Loucy (cell line): Measurements from ENCODE around the gene AHNAK2.

Experiments
- H2AFZ ChIP-seq: fragments of 200-600 bp; sonication (generic); 2 replicates; pipeline ENCODE4 v1.6.0; 2016; ENCODE audit warnings: antibody characterized with exemption, mild to moderate bottlenecking, low read length, moderate library complexity
- H3F3A ChIP-seq: fragments of 200-600 bp; 2 replicates; pipeline ENCODE4 v1.6.0; 2016; ENCODE audit warnings: antibody characterized with exemption, low read depth, mild to moderate bottlenecking
- H3K27me3 ChIP-seq: fragments of 200-600 bp; sonication (generic); 2 replicates; pipeline ENCODE4 v1.6.1; 2014; ENCODE audit warnings: low read length, mild to moderate bottlenecking; ENCODE audit not compliant: insufficient read depth, poor library complexity, severe bottlenecking
- H3K36me3 ChIP-seq: fragments of 200-600 bp; sonication (generic); 2 replicates; pipeline ENCODE4 v1.6.1; 2016; ENCODE audit warnings: low read length; ENCODE audit not compliant: insufficient read depth
- H3K4me1 ChIP-seq: fragments of 200-600 bp; sonication (generic); 2 replicates; pipeline ENCODE4 v1.5.1; 2014; ENCODE audit warnings: low read length, mild to moderate bottlenecking; ENCODE audit not compliant: insufficient read depth, poor library complexity, severe bottlenecking
- H3K4me2 ChIP-seq: fragments of 200-600 bp; sonication (generic); 2 replicates; pipeline ENCODE4 v1.6.0; 2014; ENCODE audit warnings: antibody characterized with exemption, low read length, low read depth, mild to moderate bottlenecking; ENCODE audit not compliant: poor library complexity, severe bottlenecking
- H3K4me3 ChIP-seq: fragments of 200-600 bp; sonication (generic); 2 replicates; pipeline ENCODE4 v1.5.1; 2014; ENCODE audit warnings: low read length, mild to moderate bottlenecking, mixed read lengths; ENCODE audit not compliant: poor library complexity, severe bottlenecking
- H3K79me2 ChIP-seq: fragments of 200-600 bp; sonication (generic); 2 replicates; pipeline ENCODE4 v1.6.1; 2014; ENCODE audit warnings: low read length; ENCODE audit not compliant: insufficient read depth
- H3K9ac ChIP-seq: fragments of 200-600 bp; sonication (generic); 2 replicates; pipeline ENCODE4 v1.6.0; 2014; ENCODE audit warnings: mild to moderate bottlenecking, low read depth, low read length, moderate library complexity; ENCODE audit not compliant: poor library complexity, severe bottlenecking
- H3K9me2 ChIP-seq: fragments of 200-600 bp; sonication (generic); replicated peaks from 2 replicates; pipeline ENCODE4 v1.6.1; 2016; ENCODE audit warnings: low read depth, low read length, mixed read lengths
- H3K9me3 ChIP-seq: fragments of 200-600 bp; sonication (generic); 2 replicates; pipeline ENCODE4 v1.6.1; 2014; ENCODE audit warnings: mild to moderate bottlenecking, antibody characterized with exemption, low read length, low read depth; ENCODE audit not compliant: insufficient read depth
- H4K20me1 ChIP-seq: fragments of 200-600 bp; sonication (generic); 2 replicates; pipeline ENCODE4 v1.6.0; 2014; ENCODE audit warnings: antibody characterized with exemption, low read length, mild to moderate bottlenecking; ENCODE audit not compliant: insufficient read depth, poor library complexity, severe bottlenecking
- EZH2phosphoT487 ChIP-seq: fragments of 200-600 bp; IDR thresholded peaks from 2 replicates; pipeline ENCODE4 v1.6.1; 2018; ENCODE audit warnings: antibody characterized with exemption, mild to moderate bottlenecking, moderate library complexity, borderline replicate concordance
- TF ChIP-seq, protein P1 (sequence below): fragments of 200-600 bp; sonication (generic); conservative IDR thresholded peaks from 2 replicates; pipeline ENCODE4 v1.5.1; 2014; ENCODE audit warnings: mild to moderate bottlenecking, antibody characterized with exemption, low read length

Gene AHNAK2

DNA sequence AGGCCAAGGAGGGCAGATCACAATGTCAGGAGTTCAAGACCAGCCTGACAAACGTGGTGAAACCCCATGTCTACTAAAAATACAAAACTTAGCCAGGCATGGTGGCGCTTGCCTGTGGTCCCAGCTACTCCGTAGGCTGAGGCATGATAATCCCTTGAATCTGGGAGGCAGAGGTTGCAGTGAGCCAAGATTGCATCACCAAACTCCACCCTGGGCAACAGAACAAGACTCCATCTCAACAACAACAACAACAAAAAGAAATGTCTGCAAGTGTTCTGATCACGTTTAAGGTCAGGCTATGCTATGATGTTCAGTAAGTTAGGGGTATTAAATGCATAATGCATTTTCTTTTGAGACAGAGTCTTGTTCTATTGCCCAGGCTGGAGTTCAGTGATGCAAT, 60.2 kb downstream of the AHNAK2 start:
- no peaks in the 10 kb centered on the region for H3K36me3 ChIP-seq
- H3K9me3 ChIP-seq, result no peaks in the 10 kb centered on the region
- TF ChIP-seq, protein P1, sequence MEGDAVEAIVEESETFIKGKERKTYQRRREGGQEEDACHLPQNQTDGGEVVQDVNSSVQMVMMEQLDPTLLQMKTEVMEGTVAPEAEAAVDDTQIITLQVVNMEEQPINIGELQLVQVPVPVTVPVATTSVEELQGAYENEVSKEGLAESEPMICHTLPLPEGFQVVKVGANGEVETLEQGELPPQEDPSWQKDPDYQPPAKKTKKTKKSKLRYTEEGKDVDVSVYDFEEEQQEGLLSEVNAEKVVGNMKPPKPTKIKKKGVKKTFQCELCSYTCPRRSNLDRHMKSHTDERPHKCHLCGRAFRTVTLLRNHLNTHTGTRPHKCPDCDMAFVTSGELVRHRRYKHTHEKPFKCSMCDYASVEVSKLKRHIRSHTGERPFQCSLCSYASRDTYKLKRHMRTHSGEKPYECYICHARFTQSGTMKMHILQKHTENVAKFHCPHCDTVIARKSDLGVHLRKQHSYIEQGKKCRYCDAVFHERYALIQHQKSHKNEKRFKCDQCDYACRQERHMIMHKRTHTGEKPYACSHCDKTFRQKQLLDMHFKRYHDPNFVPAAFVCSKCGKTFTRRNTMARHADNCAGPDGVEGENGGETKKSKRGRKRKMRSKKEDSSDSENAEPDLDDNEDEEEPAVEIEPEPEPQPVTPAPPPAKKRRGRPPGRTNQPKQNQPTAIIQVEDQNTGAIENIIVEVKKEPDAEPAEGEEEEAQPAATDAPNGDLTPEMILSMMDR, result no peak
- TF ChIP-seq EZH2phosphoT487, result no peak
- H2AFZ ChIP-seq, result no peak overlapping the region
- H3F3A ChIP-seq, result no peaks in the 10 kb centered on the region
- H3K4me2 ChIP-seq, result no peak overlapping the region
- no peak overlapping the region for H3K4me3 ChIP-seq
- no peak overlapping the region for H3K9ac ChIP-seq
- no peaks in the 10 kb centered on the region for H3K79me2 ChIP-seq
- no peaks in the 10 kb centered on the region for H4K20me1 ChIP-seq
- no peaks in the 10 kb centered on the region for H3K27me3 ChIP-seq
- H3K4me1 ChIP-seq, result peaks cover 17% of the 10 kb centered on the region
- H3K9me2 ChIP-seq, result no peaks in the 10 kb centered on the region

DNA sequence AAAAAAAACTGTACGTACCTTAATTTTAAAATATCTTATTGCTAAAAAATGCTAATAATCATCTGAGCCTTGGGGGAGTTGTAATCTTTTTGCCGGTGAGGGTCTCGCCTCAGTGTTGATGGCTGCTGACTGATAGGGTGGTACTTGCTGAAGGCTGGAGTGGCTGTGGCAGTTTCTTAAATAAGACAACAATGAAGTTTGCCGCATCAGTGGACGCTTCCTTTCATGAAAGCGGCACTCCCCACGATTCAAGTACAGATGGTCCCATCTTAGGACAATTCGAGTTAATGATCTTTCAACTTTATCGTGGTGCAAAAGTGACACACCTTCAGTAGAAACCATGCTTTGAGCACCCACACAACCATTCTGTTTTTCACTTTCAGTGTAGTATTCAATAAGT, 61.1 kb downstream of the AHNAK2 start:
- Histone ChIP-seq H4K20me1 (no peaks in the 10 kb centered on the region), H3K9me3 (peaks cover 1% of the 10 kb centered on the region; the same call in 1 of the 2 replicates), H3K9ac (no peak overlapping the region), H3K27me3 (no peaks in the 10 kb centered on the region), H3K4me3 (no peak overlapping the region), H3K4me1 (peaks cover 17% of the 10 kb centered on the region), H3K9me2 (no peaks in the 10 kb centered on the region), H2AFZ (no peak overlapping the region), H3K79me2 (no peaks in the 10 kb centered on the region), H3K4me2 (no peak overlapping the region), H3F3A (no peaks in the 10 kb centered on the region), H3K36me3 (no peaks in the 10 kb centered on the region)
- TF ChIP-seq, protein P1, result no peak

DNA sequence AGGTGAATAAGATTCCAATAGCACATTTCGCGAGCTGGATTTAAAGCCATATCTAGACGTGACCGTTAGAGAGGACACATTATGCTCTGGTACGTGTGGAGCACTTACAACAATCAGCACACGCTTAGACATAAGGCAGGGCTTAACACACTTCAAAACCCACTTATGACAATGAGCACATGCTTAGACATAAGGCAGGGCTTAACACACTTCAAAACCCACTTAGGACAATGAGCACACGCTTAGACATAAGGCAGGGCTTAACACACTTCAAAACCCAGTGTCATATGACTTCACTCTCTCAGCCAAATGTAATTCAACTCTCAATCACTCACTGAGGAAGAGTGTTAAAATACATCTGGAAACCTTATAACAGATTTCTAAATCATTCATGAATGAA, 64.7 kb downstream of the AHNAK2 start:
- Histone ChIP-seq H3K27me3 (no peaks in the 10 kb centered on the region), H3K9me3 (peaks cover 5% of the 10 kb centered on the region; the same call in 1 of the 2 replicates), H3K36me3 (no peaks in the 10 kb centered on the region), H3F3A (no peaks in the 10 kb centered on the region), H3K79me2 (no peaks in the 10 kb centered on the region), H2AFZ (no peak overlapping the region), H3K9ac (no peak overlapping the region), H3K4me1 (peaks cover 5% of the 10 kb centered on the region), H4K20me1 (no peaks in the 10 kb centered on the region), H3K4me3 (no peak overlapping the region), H3K9me2 (no peaks in the 10 kb centered on the region), H3K4me2 (no peak overlapping the region)
- TF ChIP-seq, protein P1, result no peak
- no peak for TF ChIP-seq EZH2phosphoT487
